GM19099 (cell line): ENCODE measurements around the gene COX7C.
A peak's percentile ranks its signal among the peaks of the same experiment; 100 is the strongest.

Source experiments
- POLR2A ChIP-seq: IDR thresholded peaks from 3 replicates; pipeline ENCODE4 v1.6.1; 2011; ENCODE audit warnings: low read depth; ENCODE audit not compliant: insufficient read length; ENCODE audit errors: extremely low read depth

COX7C gene

GRCh38 chr5:86617756-86618576, at the start of gene COX7C:
COX7C (plus strand) TSS chr5:86617941; CDS start chr5:86618056, 115 bp downstream.
- peak; percentile 81 for TF ChIP-seq POLR2A

DNA sequence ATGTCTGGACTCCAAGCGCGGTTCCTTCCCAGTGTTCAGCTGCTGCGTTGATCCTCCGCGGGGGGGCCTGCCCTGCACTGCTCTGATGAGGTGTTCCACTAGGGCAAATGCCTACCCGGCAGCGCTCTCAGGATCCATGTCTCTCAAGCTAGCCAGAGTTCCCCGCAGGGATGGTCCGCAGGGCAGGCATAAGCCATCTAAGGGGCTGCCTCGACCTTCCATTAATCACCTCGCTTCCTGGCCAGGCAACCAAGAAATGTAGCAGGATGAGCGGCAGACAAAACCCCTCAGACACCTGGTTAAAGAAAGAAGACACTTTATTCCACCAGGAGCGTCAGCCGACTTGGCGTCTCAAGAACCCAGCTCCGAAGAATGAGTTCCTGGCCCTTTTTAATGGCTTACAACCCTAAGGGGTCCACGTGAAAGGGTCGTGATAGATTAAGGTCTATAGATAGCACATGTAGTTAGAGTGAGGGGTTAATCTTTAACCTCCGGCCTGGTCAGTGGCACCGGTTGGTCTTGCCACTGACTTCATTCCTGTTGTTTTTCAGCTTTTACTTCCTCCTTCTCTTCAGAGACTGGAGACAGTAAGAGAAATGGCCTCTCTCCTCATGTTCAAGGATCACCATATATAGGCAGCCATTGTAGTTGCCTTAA, 47.2 kb upstream of the COX7C start:
- TF ChIP-seq POLR2A: no peak

GRCh38 chr5:86572825-86573517, 44.8 kb upstream of the COX7C start:
- TF ChIP-seq POLR2A: no peak

GRCh38 chr5:86579502-86579901, 38.2 kb upstream of the COX7C start:
- no peak for TF ChIP-seq POLR2A

DNA sequence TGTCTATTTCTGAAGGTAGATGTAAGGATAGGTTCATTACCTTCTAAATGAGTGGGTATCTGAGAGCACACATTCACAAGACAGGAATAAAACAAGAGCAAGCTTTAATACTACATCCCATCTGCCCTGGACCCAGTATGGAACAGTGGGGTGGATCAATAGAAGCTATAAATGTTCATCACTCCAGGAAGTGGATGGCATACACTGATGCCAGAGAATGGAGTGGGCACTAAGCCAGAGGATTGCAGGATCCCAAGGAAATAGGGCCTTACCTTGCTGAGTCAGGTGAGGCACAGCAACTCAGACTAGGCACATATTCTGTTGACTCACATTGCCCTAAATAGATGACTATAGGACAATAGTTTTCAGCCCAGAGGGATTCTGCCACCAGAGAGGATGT, 21.3 kb upstream of the COX7C start:
- no peak for TF ChIP-seq POLR2A

DNA sequence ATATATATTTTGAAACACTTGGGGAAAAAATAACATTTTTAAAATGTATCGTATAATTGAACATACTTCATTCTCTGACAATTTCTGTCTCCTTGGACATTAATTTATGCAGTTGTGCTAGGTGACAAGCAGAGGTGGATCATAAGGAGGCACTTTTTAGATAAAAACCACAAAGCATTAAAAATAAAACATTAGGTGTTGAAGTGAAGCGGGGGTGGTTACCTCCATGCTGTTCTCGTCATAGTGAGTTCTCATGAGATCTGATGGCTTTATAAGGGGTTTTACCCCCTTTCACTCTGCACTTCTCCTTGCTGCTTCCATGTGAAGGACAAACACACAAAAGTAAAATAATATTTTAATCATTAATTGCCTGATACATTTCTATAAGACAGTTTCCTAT, 11.9 kb upstream of the COX7C start:
- no peak for TF ChIP-seq POLR2A

DNA sequence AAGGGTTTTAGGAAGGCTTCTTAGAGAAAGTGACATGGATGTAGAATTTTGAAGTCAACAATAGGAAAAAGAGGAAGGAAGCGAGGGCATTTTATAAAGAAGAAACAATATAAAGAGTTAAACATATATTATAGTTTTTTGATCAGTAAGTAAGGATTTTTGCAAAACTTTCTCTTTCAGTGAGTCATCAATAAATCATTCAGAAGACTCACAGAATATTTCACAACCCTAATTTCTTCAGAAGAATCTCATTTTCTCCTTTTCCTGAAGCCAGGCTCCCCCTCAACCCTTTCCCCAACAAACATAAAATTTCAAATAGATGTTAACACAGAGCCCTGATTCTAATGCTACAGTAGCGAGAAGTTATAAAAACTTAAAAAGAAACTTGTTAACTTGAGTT, 4.3 kb upstream of the COX7C start:
- TF ChIP-seq POLR2A: no peak

GRCh38 chr5:86617309-86617755, 409 bp upstream of the COX7C start:
- TF ChIP-seq POLR2A: no peak

GRCh38 chr5:86623785-86624483, 6.2 kb downstream of the COX7C start:
- no peak for TF ChIP-seq POLR2A

- TF ChIP-seq POLR2A: no peak
These were observed 7.4 kb downstream of the COX7C start for GRCh38 chr5:86625148-86625547.

DNA sequence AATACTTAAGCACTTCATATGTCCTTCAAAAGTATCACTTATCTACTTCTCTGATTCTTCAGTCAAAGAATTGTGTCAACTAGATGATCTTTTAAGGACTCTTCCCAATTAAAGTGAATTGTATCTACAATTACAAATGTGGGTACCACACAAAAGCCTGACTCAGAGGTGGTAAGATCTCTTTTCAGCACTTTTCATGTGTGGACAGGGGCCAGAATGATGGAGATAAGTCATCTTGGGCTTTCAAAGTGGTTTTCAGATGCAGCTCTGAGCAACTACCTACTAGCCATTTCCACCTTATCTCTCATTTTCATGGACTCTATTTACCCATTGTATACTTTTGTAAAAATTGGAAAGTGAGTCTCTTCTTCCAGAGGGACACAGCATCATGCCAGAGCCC, 8.4 kb downstream of the COX7C start:
- no peak for TF ChIP-seq POLR2A

DNA sequence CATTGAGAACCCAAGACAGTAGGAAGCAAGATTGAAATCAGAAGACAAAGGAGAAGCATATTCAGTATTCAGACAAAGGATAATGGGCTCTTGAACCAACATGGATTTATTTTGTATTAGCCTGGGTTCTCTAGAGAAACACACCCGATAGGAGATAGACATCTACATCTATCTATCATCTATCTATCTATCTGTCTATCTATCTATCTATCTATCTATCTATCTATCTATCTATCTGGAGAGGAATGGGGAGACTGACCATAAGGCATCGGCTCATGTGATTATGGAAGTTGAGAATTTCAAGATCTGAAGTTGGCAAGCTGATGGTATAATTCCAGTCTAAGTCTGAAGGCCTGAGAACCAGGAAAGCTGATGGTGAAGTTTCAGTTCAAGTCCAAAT, 13.4 kb downstream of the COX7C start:
- TF ChIP-seq POLR2A: no peak

- no peak for TF ChIP-seq POLR2A
These were observed 23.3 kb downstream of the COX7C start for GRCh38 chr5:86640998-86641397.

GRCh38 chr5:86644843-86645242, 27.1 kb downstream of the COX7C start:
- no peak for TF ChIP-seq POLR2A

DNA sequence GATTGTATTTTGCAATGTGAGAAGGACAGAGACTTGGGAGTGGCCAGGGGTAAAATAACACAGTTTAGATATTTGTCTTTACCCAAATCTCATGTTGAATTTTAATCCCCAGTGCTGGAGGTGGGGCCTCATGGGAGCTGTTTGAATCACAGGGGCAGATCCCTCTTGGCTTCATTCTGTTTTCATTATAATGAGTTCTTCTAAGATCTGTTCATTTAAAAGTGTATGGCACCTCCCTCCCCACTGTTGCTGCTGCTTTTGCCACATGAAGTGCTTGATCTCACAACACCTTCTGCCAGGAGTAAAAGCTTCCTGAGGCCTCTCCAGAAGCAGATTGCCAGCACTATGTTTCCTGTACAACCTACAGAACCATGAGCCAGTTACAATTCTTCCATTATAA, 28.1 kb downstream of the COX7C start:
- no peak for TF ChIP-seq POLR2A

- TF ChIP-seq POLR2A: no peak
These were observed 28.9 kb downstream of the COX7C start for GRCh38 chr5:86646671-86647070.
